Esophagus (tissue), 2 donors: Measurements from ENCODE around the gene C4orf54. TPM values are rescaled to one million over a fixed set of nuclear protein-coding genes. Genes with fewer than 3 reads are reported as not detected.

ENCODE experiments used
- H3K27ac ChIP-seq, 2 donors: one replicate each; pipeline ENCODE4 v1.5.1; 2013; ENCODE audit warnings: low read depth in 2 of 2, mild to moderate bottlenecking in 2 of 2, inconsistent platforms in 1 of 2, low read length in 1 of 2, moderate library complexity in 1 of 2
- H3K27me3 ChIP-seq, 2 donors: one replicate each; pipeline ENCODE4 v1.6.1; 2013; ENCODE audit warnings: low read length in 2 of 2, control low read depth in 1 of 2, mild to moderate bottlenecking in 1 of 2; ENCODE audit not compliant: insufficient read depth in 2 of 2, control insufficient read depth in 1 of 2
- H3K36me3 ChIP-seq, 2 donors: one replicate each; pipeline ENCODE4 v1.6.1; 2013; ENCODE audit warnings: low read length in 1 of 2; ENCODE audit not compliant: control insufficient read depth in 2 of 2, insufficient read depth in 2 of 2
- H3K4me1 ChIP-seq, 2 donors: one replicate each; pipeline ENCODE4 v1.6.1; 2013; ENCODE audit warnings: low read length in 1 of 2; ENCODE audit not compliant: control insufficient read depth in 2 of 2, insufficient read depth in 2 of 2
- H3K4me3 ChIP-seq, 2 donors: one replicate each; pipeline ENCODE4 v1.5.1; 2013; ENCODE audit warnings: low read length in 2 of 2, mild to moderate bottlenecking in 2 of 2, low read depth in 1 of 2, moderate library complexity in 1 of 2
- H3K9me3 ChIP-seq, 2 donors: one replicate each; pipeline ENCODE4 v1.6.1; 2013; ENCODE audit warnings: mild to moderate bottlenecking in 2 of 2, low read depth in 1 of 2, low read length in 1 of 2, moderate library complexity in 1 of 2; ENCODE audit not compliant: control insufficient read depth in 2 of 2, insufficient read depth in 1 of 2
- WGBS, 2 donors: extraction: QIAGEN DNeasy Blood & Tissue Kit; methylation state at CpG; one replicate each; pipeline ENCODE4 v1.1.7; 2013; 5-methylcytosine and 5-hydroxymethylcytosine counted together
- polyA plus RNA-seq, 2 donors: library from polyadenylated mRNA; stranded (reverse); fragments of 200-250 nt; gene quantifications; one replicate each; pipeline ENCODE4 v1.2.3, GENCODE V29; 2013
- donor health status: healthy with polysubstance abuse.
- donor health status: Bipolar disorder and iron deficiency.

C4orf54 gene
- polyA plus RNA-seq, 2 donors = under 0.01 to 0.04 TPM

DNA sequence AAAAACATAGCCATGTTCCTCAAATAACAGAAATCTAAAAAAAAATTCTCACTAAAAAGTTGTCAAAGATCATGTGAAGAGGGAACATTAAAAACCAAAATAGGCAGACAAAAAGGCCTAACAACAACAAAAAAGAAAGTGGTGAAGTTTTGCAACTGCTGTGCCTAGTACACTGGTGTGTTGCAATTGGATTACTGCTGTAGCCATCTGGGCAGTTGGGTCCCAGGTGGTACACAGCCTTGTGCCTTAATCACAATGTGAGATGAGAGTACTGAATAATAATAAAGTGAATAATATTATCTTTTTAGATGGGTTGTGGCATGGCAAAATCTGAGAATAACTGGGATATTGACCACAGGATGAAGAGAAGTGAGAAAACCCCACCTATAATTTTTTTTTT is 12.0 kb downstream of the C4orf54 start:
- no peaks in the 10 kb centered on the region for H3K27me3 ChIP-seq
- H3K27ac ChIP-seq = no peak overlapping the region
- H3K9me3 ChIP-seq = peaks cover 0 to 3% of the 10 kb centered on the region in 2 donors
- no peaks in the 10 kb centered on the region for H3K36me3 ChIP-seq
- H3K4me3 ChIP-seq = no peak overlapping the region
- no peaks in the 10 kb centered on the region for H3K4me1 ChIP-seq

DNA sequence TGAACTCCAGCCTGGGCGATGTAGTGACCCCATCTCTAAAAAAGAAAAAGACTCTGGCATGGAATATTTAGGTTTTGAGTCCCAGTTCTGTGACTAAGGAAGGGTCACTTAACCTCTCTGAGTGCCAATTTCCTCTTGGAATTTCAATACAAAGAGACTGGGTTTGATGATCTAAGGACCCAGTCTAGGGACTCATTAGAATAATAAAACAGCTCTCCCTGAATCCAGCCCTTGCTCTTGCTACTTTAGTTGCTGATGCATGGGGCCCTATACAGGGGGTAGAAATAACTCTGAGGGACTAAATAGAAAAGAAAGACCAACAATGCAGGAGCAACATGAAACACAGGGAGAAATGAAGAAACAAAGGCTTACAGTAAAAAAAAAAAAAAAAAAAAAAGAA is 12.6 kb downstream of the C4orf54 start:
- H3K4me3 ChIP-seq = no peak overlapping the region
- no peaks in the 10 kb centered on the region for H3K4me1 ChIP-seq
- no peaks in the 10 kb centered on the region for H3K36me3 ChIP-seq
- no peaks in the 10 kb centered on the region for H3K27me3 ChIP-seq
- no peak overlapping the region for H3K27ac ChIP-seq
- H3K9me3 ChIP-seq = peaks cover 0 to 3% of the 10 kb centered on the region in 2 donors
- 96 to 100% methylated on average over 1 of the region's 1 CpG for WGBS, 2 donors

- H3K4me3 ChIP-seq = no peak overlapping the region
- WGBS, 2 donors = 68 to 86% methylated on average over 5 of the region's 5 CpGs
- no peak overlapping the region for H3K27ac ChIP-seq
- no peaks in the 10 kb centered on the region for H3K27me3 ChIP-seq
- H3K9me3 ChIP-seq = no peaks in the 10 kb centered on the region
- no peaks in the 10 kb centered on the region for H3K4me1 ChIP-seq
- H3K36me3 ChIP-seq = no peaks in the 10 kb centered on the region
These were observed 13.2 kb downstream of the C4orf54 start for GRCh38 chr4:99644453-99644852.

- no peaks in the 10 kb centered on the region for H3K27me3 ChIP-seq
- H3K27ac ChIP-seq = no peak overlapping the region
- H3K36me3 ChIP-seq = no peaks in the 10 kb centered on the region
- H3K9me3 ChIP-seq = no peaks in the 10 kb centered on the region
- no peaks in the 10 kb centered on the region for H3K4me1 ChIP-seq
- no peak overlapping the region for H3K4me3 ChIP-seq
- WGBS, 2 donors = 62 to 64% methylated on average over 7 of the region's 7 CpGs
These were observed 14.7 kb downstream of the C4orf54 start for GRCh38 chr4:99642725-99643489.

DNA sequence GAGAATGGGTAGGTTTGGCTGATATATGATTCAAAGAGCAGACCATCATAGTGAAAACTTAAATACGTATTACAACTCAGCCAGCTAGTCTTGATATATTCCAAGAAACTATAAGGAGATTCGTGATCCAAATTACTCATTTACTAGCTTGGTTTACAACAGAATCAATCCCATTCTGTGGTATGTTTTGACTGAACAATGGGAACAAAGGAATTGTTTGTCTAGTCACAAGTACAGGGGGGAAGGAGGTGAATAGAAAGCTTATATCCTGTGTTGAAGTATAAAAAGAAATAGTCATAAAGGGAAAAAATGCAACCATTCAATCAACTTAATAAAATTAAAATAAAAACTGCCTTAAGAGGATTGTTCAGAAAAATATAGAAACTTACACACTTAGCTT is 17.0 kb downstream of the C4orf54 start:
- H3K36me3 ChIP-seq = no peaks in the 10 kb centered on the region
- H3K9me3 ChIP-seq = no peaks in the 10 kb centered on the region
- H3K4me3 ChIP-seq = no peak overlapping the region
- H3K27me3 ChIP-seq = no peaks in the 10 kb centered on the region
- no peak overlapping the region for H3K27ac ChIP-seq
- 65 to 67% methylated on average over 2 of the region's 2 CpGs for WGBS, 2 donors
- H3K4me1 ChIP-seq = no peaks in the 10 kb centered on the region

GRCh38 chr4:99637174-99637573 is 20.5 kb downstream of the C4orf54 start:
- Histone ChIP-seq H3K36me3 (no peaks in the 10 kb centered on the region), H3K27ac (no peak overlapping the region), H3K4me1 (no peaks in the 10 kb centered on the region), H3K9me3 (no peaks in the 10 kb centered on the region), H3K27me3 (no peaks in the 10 kb centered on the region), H3K4me3 (no peak overlapping the region)
- 59 to 74% methylated on average over 5 of the region's 5 CpGs for WGBS, 2 donors

DNA sequence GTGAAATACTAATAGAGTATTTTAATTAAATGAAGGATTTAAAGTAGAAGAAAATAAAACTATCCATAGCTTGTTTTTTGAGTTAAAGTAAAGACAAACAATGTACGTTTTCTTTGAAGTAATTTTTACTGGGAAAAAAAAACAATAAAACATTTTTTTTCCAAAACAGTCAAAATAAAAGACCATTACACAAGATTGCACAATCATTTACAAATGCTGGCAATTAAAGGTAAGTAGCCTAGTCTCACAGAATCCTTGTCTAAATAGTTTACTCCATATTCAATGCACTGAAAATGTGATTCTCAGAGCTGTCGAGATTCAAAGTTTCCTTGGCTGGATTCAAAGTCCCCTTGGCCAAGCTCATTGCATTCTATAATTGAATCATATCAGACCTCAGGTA is 21.2 kb downstream of the C4orf54 start:
- H3K27me3 ChIP-seq = no peaks in the 10 kb centered on the region
- 68 to 72% methylated on average over 2 of the region's 2 CpGs for WGBS, 2 donors
- no peaks in the 10 kb centered on the region for H3K4me1 ChIP-seq
- no peaks in the 10 kb centered on the region for H3K36me3 ChIP-seq
- H3K4me3 ChIP-seq = no peak overlapping the region
- H3K9me3 ChIP-seq = no peaks in the 10 kb centered on the region
- H3K27ac ChIP-seq = no peak overlapping the region

GRCh38 chr4:99635601-99636000 is 22.0 kb downstream of the C4orf54 start:
- WGBS, 2 donors = 77 to 79% methylated on average over 3 of the region's 3 CpGs
- H3K27me3 ChIP-seq = no peaks in the 10 kb centered on the region

DNA sequence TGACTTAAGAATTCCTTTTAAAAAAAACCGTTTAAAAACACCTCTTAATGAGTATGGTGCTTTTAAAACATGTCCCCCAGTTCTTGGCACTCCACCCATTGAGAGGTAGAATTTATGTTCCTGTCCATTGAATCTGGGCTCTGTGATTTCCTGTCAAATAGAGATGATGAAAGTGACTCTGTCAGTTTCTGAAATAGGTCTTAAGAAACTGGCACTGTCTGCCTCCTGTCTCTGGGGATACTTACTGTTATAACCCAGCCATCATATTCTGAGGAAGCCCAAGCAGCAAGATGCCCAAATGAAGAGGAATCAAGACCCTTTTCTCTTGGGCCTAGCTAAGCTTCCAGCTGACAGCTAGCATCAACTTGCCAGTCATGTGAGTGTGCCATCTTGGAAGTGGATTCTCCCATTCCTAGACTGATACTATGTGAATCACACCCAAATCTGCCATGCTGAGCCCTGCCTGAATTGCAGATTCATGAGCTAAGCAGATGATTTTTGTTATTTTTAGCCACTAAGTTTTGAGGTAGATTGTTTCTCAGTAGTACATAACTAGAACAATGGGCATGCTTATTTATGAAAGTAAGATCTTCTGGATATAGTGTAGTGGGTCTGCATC is 22.8 kb downstream of the C4orf54 start:
- Histone ChIP-seq H3K27ac (no peak overlapping the region), H3K4me3 (no peak overlapping the region), H3K4me1 (no peaks in the 10 kb centered on the region), H3K9me3 (no peaks in the 10 kb centered on the region), H3K36me3 (no peaks in the 10 kb centered on the region), H3K27me3 (no peaks in the 10 kb centered on the region)
- 63 to 79% methylated on average over 1 of the region's 1 CpG for WGBS, 2 donors

More at GRCh38 chr4:99635601-99636000, 22.0 kb downstream of the C4orf54 start:
- no peak overlapping the region for H3K27ac ChIP-seq
- no peaks in the 10 kb centered on the region for H3K9me3 ChIP-seq
- H3K4me1 ChIP-seq = no peaks in the 10 kb centered on the region
- no peak overlapping the region for H3K4me3 ChIP-seq
- H3K36me3 ChIP-seq = no peaks in the 10 kb centered on the region

DNA sequence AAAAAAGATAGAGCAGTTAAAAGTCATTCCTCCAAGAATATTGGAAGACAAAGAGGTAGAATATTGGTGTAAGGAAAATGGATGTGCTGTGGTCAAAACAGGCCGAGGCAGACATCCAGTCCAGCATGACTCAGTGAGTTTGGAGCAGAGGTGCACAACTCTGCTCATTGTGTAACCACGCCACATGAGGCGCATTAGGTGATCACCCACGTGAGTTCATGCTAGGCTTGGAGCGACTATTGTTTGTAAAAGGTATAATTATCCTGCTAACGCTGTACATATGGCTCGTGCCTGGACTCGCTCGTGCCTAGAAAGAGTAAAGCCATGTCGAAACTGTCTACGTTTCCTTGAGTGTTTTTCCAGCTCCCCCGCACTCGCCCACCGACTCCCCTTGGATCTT is 23.9 kb downstream of the C4orf54 start:
- Histone ChIP-seq H3K27me3 (no peaks in the 10 kb centered on the region), H3K27ac (no peak overlapping the region), H3K4me1 (no peaks in the 10 kb centered on the region), H3K36me3 (no peaks in the 10 kb centered on the region), H3K9me3 (no peaks in the 10 kb centered on the region), H3K4me3 (no peak overlapping the region)
- 50 to 79% methylated on average over 14 of the region's 14 CpGs for WGBS, 2 donors
